Measurements from ENCODE around the gene NOBOX. TPM values are rescaled to one million over a fixed set of nuclear protein-coding genes. Genes with fewer than 3 reads are reported as not detected.

Gene NOBOX
- not detected for total RNA-seq

GRCh38 chr7:144403649-144404061 is at the start of gene NOBOX:
Gene NOBOX (minus strand): TSS chr7:144403693.

GRCh38 chr7:144355176-144355822 is 48.2 kb downstream of the NOBOX start, which contains the start of gene ARHGEF5:
Gene ARHGEF5 (plus strand): TSS chr7:144355402. CDS start chr7:144362670, 7,268 bp downstream.

Small RNAs within 50 kb of the gene (small RNA-seq; reads per million reads assigned to genes)
- gene RNU6ATAC40P, result not detected

Other genes with a start within 250 kb of the NOBOX start
- gene CTAGE4, start 220.2 kb downstream of the NOBOX start, total RNA-seq, result 1.2 TPM
- 1.4 TPM for gene ARHGEF35, start 207.9 kb downstream of the NOBOX start, total RNA-seq
- gene OR2A42, start 164.1 kb downstream of the NOBOX start, total RNA-seq, result under 0.01 TPM
- gene OR2A7, start 138.9 kb downstream of the NOBOX start, total RNA-seq, result 0.69 TPM
- not detected for gene CTAGE8, start 134.4 kb downstream of the NOBOX start, total RNA-seq
- not detected for gene OR2A1, start 91.3 kb downstream of the NOBOX start, total RNA-seq
- gene ARHGEF5, start 48.3 kb downstream of the NOBOX start, total RNA-seq, result 1.8 TPM